ENCODE data around the gene ZNF493. TPM values are rescaled to one million over a fixed set of nuclear protein-coding genes. Genes with fewer than 3 reads are reported as not detected.
A peak's percentile ranks its signal among the peaks of the same experiment; 100 is the strongest.

The ZNF493 gene
- total RNA-seq (8.0 and 9.5 TPM in 2 replicates), polyA plus RNA-seq (2.4 and 2.6 TPM in 2 replicates), polyA minus RNA-seq (16.2 and 23.4 TPM in 2 replicates), Bru-seq, nascent RNA (percentile 69 among the genes with signal in this experiment), BruChase-seq, experiment 1, labeled RNA remaining after a 6-hour chase (percentile 77 among the genes with signal in this experiment), BruChase-seq, experiment 2, labeled RNA remaining after a 2-hour chase (percentile 81 among the genes with signal in this experiment)
- polyA plus RNA-seq (2011; cell fraction: cytosol; rRNA removed): 1.5 and 2.5 TPM in 2 replicates
- polyA plus RNA-seq (2011; cell fraction: nucleus; rRNA removed): 20.8 and 21.9 TPM in 2 replicates
- polyA plus RNA-seq (2012): 1.7 TPM in 2 replicates
- not detected for polyA minus RNA-seq (2011; cell fraction: cytosol; rRNA and poly(A)+ RNA removed)
- polyA minus RNA-seq (2011; cell fraction: nucleus; rRNA and poly(A)+ RNA removed): 38.1 and 56.4 TPM in 2 replicates
- long read RNA-seq, partial matches to known transcripts: 0 of 3 reads
- long read RNA-seq, other reads (novel, unspliced or antisense): 1 of 3 reads

- H3K4me2 ChIP-seq (ENCODE audit: insufficient read depth, low read length): peak within 1 kb of the TSS; percentile 85
- H3K79me2 ChIP-seq (ENCODE audit: control insufficient read depth, insufficient read depth, low read length): no peaks in the 10 kb centered on the region
- peak within 1 kb of the TSS; percentile 37 for H3K9ac ChIP-seq (replicated peaks; ENCODE audit: extremely low read depth, insufficient read depth, low read length)
- no peaks in the 10 kb centered on the region for H3K9me1 ChIP-seq (replicated peaks; ENCODE audit: control insufficient read depth, extremely low read depth, insufficient read depth, low read length)
- TSS peak; percentile 56 for BruUV-seq (replicated peaks)
- H3K27me3 ChIP-seq (ENCODE audit: control insufficient read depth in 2 of 2, insufficient read depth in 2 of 2, low read length in 2 of 2): no peaks in the 10 kb centered on the region
- peaks cover 2% of the 10 kb centered on the region for H3K4me1 ChIP-seq (ENCODE audit: control insufficient read depth, extremely low read depth, insufficient read depth, low read length)
- H3K9me3 ChIP-seq (replicated peaks; ENCODE audit: control insufficient read depth, insufficient read depth, low read length): no peaks in the 10 kb centered on the region
- H4K20me1 ChIP-seq (replicated peaks; ENCODE audit: control insufficient read depth, extremely low read depth, insufficient read depth, low read length): no peaks in the 10 kb centered on the region
- peak; percentile 90 for FAIRE-seq
- POLR2A ChIA-PET: interaction anchor here (1.5 to 1.6 kb wide), 3 partner anchors 38 to 455 kb away, joined by 3 to 5 read pairs (median 4); partner anchors contain the start of genes ZNF708 and ZNF738
- intact Hi-C loops (cut with micrococcal nuclease): loop anchor here (5.0 kb wide), 1 partner anchor 255 kb away; the partner anchor contains the start of gene ZNF431
- dilution Hi-C loops (cut with MboI; ENCODE audit: extremely low pct_ligation_motif_present, low sequenced_read_pairs): no loop called here
- DNase-seq (ENCODE audit: low read depth, low spot score): peak; percentile 92
- CTCF ChIA-PET: interaction anchor here (0.9 kb wide), 1 partner anchor 38 kb away, joined by 4 read pairs; the partner anchor contains the start of gene ZNF738
- TF ChIP-seq POLR2A (IDR thresholded peaks at IDR 0.05; ENCODE audit: low read depth, low read length) (peak; percentile 65), FOS (IDR thresholded peaks at IDR 0.05; ENCODE audit: borderline replicate concordance, insufficient read depth, low read length) (no peak)
- peaks cover 0 to 2% of the 10 kb centered on the region in 2 experiments for H3K36me3 ChIP-seq (ENCODE audit: control insufficient read depth in 2 of 2, extremely low read depth in 1 of 2, insufficient read depth in 2 of 2, low read length in 2 of 2)
- peak within 1 kb of the TSS; percentile 97 for H2AFZ ChIP-seq (ENCODE audit: low read depth, low read length)
- H3K4me3 ChIP-seq (replicated peaks in 1 of 3; ENCODE audit: insufficient read depth in 1 of 3, low read depth in 1 of 3, low read length in 3 of 3): peak within 1 kb of the TSS; percentile 31 to 75 (median 59)
- no peak within 1 kb of the TSS for H3K27ac ChIP-seq (ENCODE audit: insufficient read depth, low read depth, low read length)
Observed at GRCh38 chr19:21396893-21397572, at the start of gene ZNF493. Gene ZNF493, plus strand, starts transcription at chr19:21397133. Its CDS starts 105 bp downstream, at chr19:21397238.

DNA sequence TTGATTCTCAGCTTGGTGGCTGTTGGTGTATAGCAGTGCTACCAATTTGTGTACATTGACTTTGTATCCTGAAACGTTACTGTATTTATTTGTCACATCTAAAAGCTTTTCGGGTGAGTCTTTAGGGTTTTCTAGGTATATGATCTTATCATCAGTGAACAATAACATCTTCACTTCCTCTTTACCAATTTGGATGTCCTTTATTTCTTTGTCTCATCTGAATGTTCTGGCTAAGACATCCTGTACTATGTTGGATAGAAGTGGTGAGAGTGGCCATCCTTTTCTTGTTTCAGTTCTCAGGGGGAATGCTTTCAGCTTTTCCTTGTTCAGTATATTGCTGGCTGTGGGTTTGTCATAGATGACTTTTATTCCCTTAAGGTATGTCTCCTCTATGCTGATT is 44.1 kb upstream of the ZNF493 start:
- dilution Hi-C loops (cut with MboI; ENCODE audit: extremely low pct_ligation_motif_present, low sequenced_read_pairs): no loop called here
- ChIA-PET POLR2A (no interaction called here), CTCF (no interaction called here)
- no peaks in the 10 kb centered on the region for H4K20me1 ChIP-seq (replicated peaks; ENCODE audit: control insufficient read depth, extremely low read depth, insufficient read depth, low read length)
- H3K4me1 ChIP-seq (ENCODE audit: control insufficient read depth, extremely low read depth, insufficient read depth, low read length): no peaks in the 10 kb centered on the region
- H3K4me2 ChIP-seq (ENCODE audit: insufficient read depth, low read length): no peak overlapping the region
- intact Hi-C loops (cut with micrococcal nuclease): no loop called here
- H3K9ac ChIP-seq (replicated peaks; ENCODE audit: extremely low read depth, insufficient read depth, low read length): no peak overlapping the region
- H3K79me2 ChIP-seq (ENCODE audit: control insufficient read depth, insufficient read depth, low read length): no peaks in the 10 kb centered on the region
- no peaks in the 10 kb centered on the region for H3K9me3 ChIP-seq (replicated peaks; ENCODE audit: control insufficient read depth, insufficient read depth, low read length)
- H3K4me3 ChIP-seq (replicated peaks in 1 of 3; ENCODE audit: insufficient read depth in 1 of 3, low read depth in 1 of 3, low read length in 3 of 3): no peak overlapping the region
- FAIRE-seq: no peak
- H2AFZ ChIP-seq (ENCODE audit: low read depth, low read length): no peak overlapping the region
- no peaks in the 10 kb centered on the region for H3K27me3 ChIP-seq (ENCODE audit: control insufficient read depth in 2 of 2, insufficient read depth in 2 of 2, low read length in 2 of 2)
- no peak overlapping the region for H3K27ac ChIP-seq (ENCODE audit: insufficient read depth, low read depth, low read length)
- TF ChIP-seq EZH2 (IDR thresholded peaks at IDR 0.05; ENCODE audit: borderline replicate concordance, low read depth, low read length, severe bottlenecking): no peak
- TF ChIP-seq FOS (IDR thresholded peaks at IDR 0.05; ENCODE audit: borderline replicate concordance, insufficient read depth, low read length): no peak
- TF ChIP-seq GATA2 (IDR thresholded peaks at IDR 0.05; ENCODE audit: insufficient read depth, insufficient read length, low read depth, low read length): no peak
- no peak for TF ChIP-seq MYC (IDR thresholded peaks at IDR 0.05; ENCODE audit: low read depth, low read length)
- no peak for TF ChIP-seq POLR2A (IDR thresholded peaks at IDR 0.05; ENCODE audit: low read depth, low read length)
- no peak for TF ChIP-seq POLR2AphosphoS5 (IDR thresholded peaks at IDR 0.05; ENCODE audit: insufficient read depth, low read depth, low read length)
- no TSS peak for BruUV-seq (replicated peaks)
- no peak for DNase-seq (ENCODE audit: low read depth, low spot score)
- no peaks in the 10 kb centered on the region for H3K36me3 ChIP-seq (ENCODE audit: control insufficient read depth in 2 of 2, extremely low read depth in 1 of 2, insufficient read depth in 2 of 2, low read length in 2 of 2)
- H3K9me1 ChIP-seq (replicated peaks; ENCODE audit: control insufficient read depth, extremely low read depth, insufficient read depth, low read length): no peaks in the 10 kb centered on the region

All from endothelial cell of umbilical vein (primary cell).